NCI-H526 (cell line): ENCODE data around the gene BCL2L12.
"Not testable (repeated sequence)": the region's sequence is repeated elsewhere in the genome, so short reads cannot be mapped to it uniquely, and the experiment has no call there.

Experiments used
- DNase-seq, 2 experiments: peaks; one replicate each; lab custom pipeline; 2025; lab: John Stamatoyannopoulos, UW

BCL2L12 gene

DNA sequence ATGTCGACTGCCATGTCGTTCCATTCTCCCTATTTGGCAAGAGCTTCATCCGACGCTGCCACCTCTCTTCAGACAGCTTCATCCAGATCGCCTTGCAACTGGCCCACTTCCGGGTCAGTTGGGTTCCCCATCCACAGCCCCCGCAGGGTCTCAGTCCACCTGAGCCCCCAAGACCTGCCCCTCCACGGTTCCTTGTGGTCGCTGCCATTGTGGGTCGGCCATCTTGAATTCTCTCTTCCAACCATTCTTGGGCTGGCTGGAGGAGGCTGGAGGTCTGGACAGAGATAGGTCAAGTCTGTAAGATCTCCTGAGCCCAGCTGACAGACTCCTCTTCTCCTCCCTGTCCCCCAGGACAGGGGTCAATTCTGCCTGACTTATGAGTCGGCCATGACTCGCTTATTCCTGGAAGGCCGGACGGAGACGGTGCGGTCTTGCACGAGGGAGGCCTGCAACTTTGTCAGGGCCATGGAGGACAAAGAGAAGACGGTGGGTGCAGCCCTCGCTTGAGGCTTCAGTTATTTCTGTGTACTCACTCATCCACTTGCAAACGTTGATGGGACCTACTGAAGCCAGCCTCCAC, 44.7 kb downstream of the BCL2L12 start:
- no peak for DNase-seq

DNA sequence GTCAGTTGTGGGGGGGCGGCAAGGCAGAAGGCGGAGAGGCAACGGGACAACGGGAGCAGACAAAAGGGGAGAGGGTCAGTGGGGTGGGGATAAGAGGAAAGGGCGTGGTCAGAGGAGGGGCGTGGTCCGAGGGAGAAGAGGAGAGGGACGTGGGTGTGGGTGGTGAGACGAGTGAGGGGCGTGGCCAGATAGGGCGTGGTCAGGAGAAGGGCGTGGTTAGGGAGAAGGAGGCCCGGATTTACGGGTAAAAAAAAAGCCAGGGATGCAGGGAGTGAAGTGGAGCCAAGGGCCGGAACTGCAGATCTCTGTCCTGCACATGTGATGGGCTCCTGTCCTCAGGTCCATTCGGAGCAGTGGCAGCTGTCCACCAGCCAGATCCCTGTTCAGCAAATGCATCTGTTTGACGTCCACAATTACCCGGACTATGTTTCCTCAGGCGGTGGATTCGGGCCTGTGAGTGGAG, 46.7 kb downstream of the BCL2L12 start:
- peak in 1 of 2 experiments; percentile 70 for DNase-seq

GRCh38 chr19:49713236-49713845, 47.6 kb downstream of the BCL2L12 start:
- DNase-seq = no peak

DNA sequence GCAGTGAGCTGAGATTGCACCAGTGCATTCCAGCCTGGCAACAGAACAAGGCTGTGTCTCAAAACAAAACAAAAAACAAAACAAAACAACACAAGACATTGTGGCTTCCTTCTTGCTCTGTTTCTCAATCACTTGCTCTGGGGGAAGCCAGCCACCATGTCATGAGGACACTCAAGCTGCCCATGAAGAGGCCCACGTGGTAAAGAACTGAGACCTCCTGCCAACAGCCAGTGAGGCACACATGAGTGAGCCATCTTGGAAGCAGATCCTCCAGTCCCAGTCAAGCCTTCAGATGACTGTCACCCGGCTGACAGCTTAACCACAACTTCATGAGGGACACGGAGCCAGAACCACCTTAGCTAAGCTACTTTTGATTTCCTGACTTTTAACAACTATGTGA, 50.4 kb downstream of the BCL2L12 start:
- no peak for DNase-seq

GRCh38 chr19:49718511-49718910, 52.8 kb downstream of the BCL2L12 start:
- no peak for DNase-seq

DNA sequence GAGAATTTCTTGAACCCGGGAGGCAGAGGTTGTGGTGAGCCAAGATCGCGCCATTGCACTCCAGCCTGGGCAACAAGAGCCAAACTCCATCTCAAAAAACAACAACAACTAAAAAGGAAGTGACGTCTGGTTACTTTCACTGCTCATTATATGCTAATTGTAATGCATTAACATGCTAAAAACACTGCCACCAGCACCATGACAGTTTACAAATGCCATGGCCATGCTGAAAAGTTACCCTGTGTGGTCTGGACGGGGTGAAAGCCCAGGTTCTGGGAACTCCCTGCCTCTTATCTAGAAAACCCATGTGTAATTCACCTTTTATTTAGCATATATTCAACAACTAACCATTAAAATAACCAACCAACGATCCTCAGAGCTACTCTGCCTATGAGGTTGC, 53.3 kb downstream of the BCL2L12 start:
- DNase-seq = no peak

DNA sequence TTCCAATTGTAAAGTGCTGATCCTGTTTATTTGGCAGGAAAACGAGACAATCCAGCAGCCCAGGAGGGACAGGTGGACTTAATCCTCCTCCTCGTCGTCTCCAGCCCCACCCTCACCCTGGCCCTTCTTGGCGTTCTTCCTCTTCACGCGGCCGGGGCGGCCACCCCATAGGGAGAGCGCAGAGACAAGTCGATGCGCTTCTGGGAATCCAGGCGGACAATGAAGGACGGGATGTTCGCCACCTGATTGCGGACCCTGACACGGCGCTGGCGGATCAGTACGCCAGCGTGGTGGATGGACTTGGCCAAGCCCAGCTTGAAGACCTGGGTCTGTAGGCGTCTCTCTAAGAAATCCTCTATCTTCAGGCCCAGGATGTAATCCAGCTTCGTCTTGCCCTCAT, 53.7 kb downstream of the BCL2L12 start:
- not testable (repeated sequence) for DNase-seq
